B cell (primary cell): ENCODE data around the gene NUCB1. TPM values are rescaled to one million over a fixed set of nuclear protein-coding genes. Genes with fewer than 3 reads are reported as not detected.

Experiments used
- ATAC-seq: fragments of 200-7000 bp; cut with Tn5 transposase; one replicate; pipeline ENCODE4 v1.10.0; 2021; ENCODE audit warnings: low read depth, mild to moderate bottlenecking, moderate number of reproducible peaks, moderate library complexity
- CTCF ChIA-PET: fragments of 350-600 bp; sonication (Branson Sonifier 250); formaldehyde crosslinking; loops from one replicate; lab custom pipeline; 2021; ENCODE audit warnings: antibody characterized with exemption, inconsistent platforms; lab: Charles Lee
- POLR2A ChIA-PET: fragments of 350-600 bp; sonication (Branson Sonifier 250); formaldehyde crosslinking; loops from one replicate; lab custom pipeline; 2021; ENCODE audit warnings: antibody characterized with exemption; lab: Charles Lee
- DNase-seq: peaks from one replicate; pipeline ENCODE4 v3.0.0; 2013
- H2AFZ ChIP-seq: 2 replicates; pipeline ENCODE4 v1.6.1; 2012; ENCODE audit warnings: mild to moderate bottlenecking, low read depth, low read length; ENCODE audit not compliant: insufficient read depth, poor library complexity, severe bottlenecking
- H3K27ac ChIP-seq, 2 donors: 1 replicate in 1 of 2; 2 replicates in 1 of 2; pipeline ENCODE4 v1.5.1; 2012 to 2013; ENCODE audit warnings: low read length in 2 of 2, mild to moderate bottlenecking in 2 of 2, moderate library complexity in 1 of 2
- H3K27me3 ChIP-seq, 4 experiments: fragments of 200-600 bp in 1 of 4; sonication (generic) in 1 of 4; replicated peaks in 1 of 4; 1 replicate in 2 of 4; 2 replicates in 2 of 4; pipeline versions ENCODE4 v1.6.1 to v1.7.0; 2013 to 2016; ENCODE audit warnings: low read length in 3 of 4, mild to moderate bottlenecking in 2 of 4, mixed read lengths in 1 of 4, moderate library complexity in 1 of 4; ENCODE audit not compliant: insufficient read depth in 4 of 4, control insufficient read depth in 3 of 4; ENCODE audit errors: control extremely low read depth in 1 of 4
- H3K36me3 ChIP-seq, 2 experiments: replicated peaks in 1 of 2; 1 replicate in 1 of 2; 2 replicates in 1 of 2; pipeline versions ENCODE4 v1.6.1 to v1.7.1; 2013; ENCODE audit warnings: low read length in 1 of 2; ENCODE audit not compliant: insufficient read depth in 2 of 2, control insufficient read depth in 1 of 2; ENCODE audit errors: control extremely low read depth in 1 of 2, extremely low read depth in 1 of 2
- H3K4me1 ChIP-seq, 2 donors: fragments of 200-600 bp in 1 of 2; sonication (generic) in 1 of 2; 1 replicate in 1 of 2; 2 replicates in 1 of 2; pipeline versions ENCODE4 v1.5.1 to v1.6.1; 2013 to 2017; ENCODE audit warnings: low read length in 2 of 2; ENCODE audit not compliant: control insufficient read depth in 2 of 2, insufficient read depth in 2 of 2
- H3K4me2 ChIP-seq: replicated peaks from 2 replicates; pipeline ENCODE3; 2012; ENCODE audit warnings: mild to moderate bottlenecking, low read depth, low read length; ENCODE audit not compliant: poor library complexity, severe bottlenecking
- H3K4me3 ChIP-seq, 5 experiments: fragments of 200-600 bp in 1 of 5; sonication (generic) in 1 of 5; 1 replicate in 3 of 5; 2 replicates in 2 of 5; pipeline versions ENCODE4 v1.5.1 to v1.7.0; 2011 to 2016; ENCODE audit warnings: low read length in 4 of 5, mild to moderate bottlenecking in 4 of 5, low read depth in 2 of 5, control low read depth in 1 of 5, moderate library complexity in 1 of 5; ENCODE audit not compliant: insufficient read depth in 1 of 5; ENCODE audit errors: control extremely low read depth in 1 of 5, extremely low read depth in 1 of 5
- H3K79me2 ChIP-seq: fragments of 200-600 bp; sonication (generic); one replicate; pipeline ENCODE4 v1.6.0; 2016; ENCODE audit warnings: low read length; ENCODE audit not compliant: control insufficient read depth, insufficient read depth
- H3K9ac ChIP-seq: fragments of 200-600 bp; sonication (generic); 2 replicates; pipeline ENCODE4 v1.6.1; 2017; ENCODE audit warnings: mild to moderate bottlenecking, low read length, moderate library complexity
- H3K9me3 ChIP-seq, 3 donors: one replicate each; pipeline versions ENCODE4 v1.6.1 to v1.7.1; 2013; ENCODE audit warnings: low read length in 2 of 3; ENCODE audit not compliant: control insufficient read depth in 2 of 3, insufficient read depth in 1 of 3; ENCODE audit errors: control extremely low read depth in 1 of 3
- H4K20me1 ChIP-seq: 2 replicates; pipeline ENCODE4 v1.6.0; 2012; ENCODE audit warnings: mild to moderate bottlenecking, low read length; ENCODE audit not compliant: insufficient read depth, control insufficient read depth, poor library complexity, severe bottlenecking
- H3K27ac Mint-ChIP-seq: one replicate; pipeline ENCODE4 v1.8.0; 2021; ENCODE audit warnings: mixed read lengths
- H3K27me3 Mint-ChIP-seq: one replicate; pipeline ENCODE4 v1.8.0; 2021; ENCODE audit warnings: mixed read lengths
- H3K4me1 Mint-ChIP-seq: one replicate; pipeline ENCODE4 v1.8.0; 2021; ENCODE audit warnings: mixed read lengths
- H3K4me3 Mint-ChIP-seq: one replicate; pipeline ENCODE4 v1.8.0; 2021; ENCODE audit warnings: mixed read lengths
- H3K9me3 Mint-ChIP-seq: one replicate; pipeline ENCODE4 v1.8.0; 2022; ENCODE audit warnings: mixed read lengths; ENCODE audit not compliant: insufficient read depth
- CTCF ChIP-seq: fragments of 200-600 bp; IDR thresholded peaks from one replicate; pipeline ENCODE4 v1.8.0; 2022; ENCODE audit warnings: antibody characterized with exemption, mild to moderate bottlenecking
- EZH2 ChIP-seq: IDR thresholded peaks from 2 replicates; pipeline ENCODE4 v1.6.1; 2012; ENCODE audit warnings: borderline replicate concordance, low read depth, mild to moderate bottlenecking, moderate library complexity, low read length; ENCODE audit not compliant: insufficient read depth, poor library complexity, severe bottlenecking
- WGBS: methylation state at CpG from one replicate; pipeline ENCODE4 v1.1.5; 2013; ENCODE audit warnings: missing lambda C conversion rate; ENCODE audit not compliant: insufficient coverage; 5-methylcytosine and 5-hydroxymethylcytosine counted together
- intact Hi-C: fragments of 100-400 bp; cut with micrococcal nuclease; formaldehyde crosslinking; loops from one replicate; pipeline ENCODE4 v1.10.0; 2022
- polyA plus RNA-seq: library from polyadenylated mRNA; depleted of rRNA; stranded (reverse); fragments of >200 nt; gene quantifications from 2 replicates; pipeline ENCODE4 v1.2.3, GENCODE V29; 2012
- total RNA-seq, 2 donors: library from RNA; stranded (reverse); fragments of 120-200 nt in 1 of 2; gene quantifications; 1 replicate in 1 of 2; 2 replicates in 1 of 2; pipeline versions ENCODE4 v1.2.3 to v1.2.4, GENCODE V29; 2013 to 2022

Gene NUCB1
- total and polyA plus RNA-seq, 2 donors (not counting 1 experiment from before 2014, with no cell fraction given) = 118 to 134 TPM

GRCh38 chr19:48963371-48964204 lies 63.5 kb downstream of the NUCB1 start:
- Histone ChIP-seq H3K27me3 (no peaks in the 10 kb centered on the region), H3K9me3 (no peaks in the 10 kb centered on the region), H3K9ac (peak overlapping the region; percentile 61), H3K27ac (peak overlapping the region; percentile 85 to 88), H2AFZ (peak overlapping the region; percentile 73), H3K4me2 (peak overlapping the region; percentile 75), H3K4me1 (peaks cover 41 to 57% of the 10 kb centered on the region in 2 donors), H3K79me2 (peaks cover 29% of the 10 kb centered on the region), H3K4me3 (peak overlapping the region; percentile 4 to 90 (median 65)), H4K20me1 (peaks cover 22% of the 10 kb centered on the region), H3K36me3 (peaks cover 0 to 28% of the 10 kb centered on the region in 2 experiments)
- Mint-ChIP-seq H3K4me1 (peaks cover 68% of the 10 kb centered on the region), H3K9me3 (no peaks in the 10 kb centered on the region), H3K4me3 (peak overlapping the region; percentile 100), H3K27ac (peak overlapping the region; percentile 85), H3K27me3 (no peaks in the 10 kb centered on the region)
- peak; percentile 60 for DNase-seq
- no peak for ATAC-seq
- POLR2A ChIA-PET = interaction anchor here (0.6 to 1.5 kb wide), 7 partner anchors 9 to 344 kb away, joined by 3 to 9 read pairs (median 4); partner anchors contain the start of genes BAX, CA11, GYS1 and RPL18
- CTCF ChIA-PET = interaction anchor here (0.6 to 1.0 kb wide), 4 partner anchors 10 to 125 kb away, joined by 3 to 4 read pairs (median 3); partner anchors contain the start of genes GYS1 and RUVBL2
- WGBS = 8% methylated on average over 25 of the region's 28 CpGs
- intact Hi-C loops = loop anchor here (2.0 kb wide), 1 partner anchor 63 kb away; the partner anchor contains the start of gene NUCB1
- no peak for TF ChIP-seq EZH2
- no peak for TF ChIP-seq CTCF
